IMR-90 (cell line): ENCODE results near the gene CDCP2. TPM values are rescaled to one million over a fixed set of nuclear protein-coding genes. Genes with fewer than 3 reads are reported as not detected.

Experiments
- ATAC-seq: fragments of 200-7000 bp; cut with Tn5 transposase; 2 replicates; pipeline ENCODE4 v1.9.1; 2020; ENCODE audit warnings: low read depth, mild to moderate bottlenecking, moderate library complexity
- BruUV-seq: library from RNA; stranded (reverse); fragments of 400-500 nt; replicated peaks from 2 replicates; lab custom pipeline; 2021; lab: Mats Ljungman, UMichigan
- CTCF ChIA-PET: fragments of 300-600 bp; formaldehyde crosslinking; extraction: SDS; loops from one replicate; lab custom pipeline; 2021; ENCODE audit warnings: antibody characterized with exemption; lab: Yijun Ruan, JAX
- POLR2A ChIA-PET: fragments of 300-600 bp; sonication (Branson Sonifier 250); formaldehyde crosslinking; loops from one replicate; lab custom pipeline; 2022; ENCODE audit warnings: antibody characterized with exemption; ENCODE audit not compliant: unreplicated experiment; lab: Charles Lee
- DNase-seq: peaks from one replicate; pipeline ENCODE4 v3.0.0; 2013
- H2AFZ ChIP-seq: replicated peaks from 2 replicates; pipeline ENCODE3; 2013; ENCODE audit warnings: low read length, mild to moderate bottlenecking; ENCODE audit not compliant: poor library complexity
- H2AK5ac ChIP-seq: 2 replicates; pipeline ENCODE4 v1.6.1; 2013; ENCODE audit warnings: low read depth, low read length, inconsistent platforms
- H2AK9ac ChIP-seq: replicated peaks from 2 replicates; pipeline ENCODE3; 2013; ENCODE audit warnings: mild to moderate bottlenecking, low read depth, low read length, moderate library complexity; ENCODE audit not compliant: poor library complexity
- H2BK120ac ChIP-seq: 2 replicates; pipeline ENCODE4 v1.6.1; 2013; ENCODE audit warnings: low read depth, low read length, inconsistent platforms
- H2BK15ac ChIP-seq: 3 replicates; pipeline ENCODE4 v1.6.1; 2013; ENCODE audit warnings: low read depth, low read length, inconsistent platforms
- H2BK20ac ChIP-seq: 2 replicates; pipeline ENCODE4 v1.6.1; 2013; ENCODE audit warnings: low read depth, mild to moderate bottlenecking, inconsistent platforms, low read length, moderate library complexity
- H2BK5ac ChIP-seq: 2 replicates; pipeline ENCODE4 v1.6.1; 2013; ENCODE audit warnings: mild to moderate bottlenecking, low read depth, low read length, inconsistent platforms; ENCODE audit not compliant: poor library complexity, severe bottlenecking
- H3K14ac ChIP-seq: replicated peaks from 2 replicates; pipeline ENCODE4 v1.6.1; 2013; ENCODE audit warnings: low read depth, low read length, inconsistent platforms
- H3K18ac ChIP-seq: 2 replicates; pipeline ENCODE4 v1.6.1; 2013; ENCODE audit warnings: low read depth, low read length, control low read depth
- H3K23ac ChIP-seq: 2 replicates; pipeline ENCODE4 v1.6.1; 2013; ENCODE audit warnings: low read depth, low read length, inconsistent platforms
- H3K27ac ChIP-seq: 2 replicates; pipeline ENCODE4 v1.5.1; 2013; ENCODE audit warnings: mild to moderate bottlenecking, control low read depth, low read length; ENCODE audit not compliant: insufficient read depth
- H3K27me3 ChIP-seq: 2 replicates; pipeline ENCODE4 v1.6.1; 2013; ENCODE audit warnings: low read length; ENCODE audit not compliant: control insufficient read depth, insufficient read depth
- H3K36me3 ChIP-seq: 2 replicates; pipeline ENCODE4 v1.6.1; 2013; ENCODE audit warnings: low read length, mixed read lengths; ENCODE audit not compliant: control insufficient read depth, insufficient read depth
- H3K4ac ChIP-seq: 2 replicates; pipeline ENCODE4 v1.6.1; 2013; ENCODE audit warnings: low read depth, low read length, inconsistent platforms
- H3K4me1 ChIP-seq: 2 replicates; pipeline ENCODE4 v1.6.1; 2013; ENCODE audit warnings: low read length, mixed read lengths; ENCODE audit not compliant: control insufficient read depth, insufficient read depth
- H3K4me2 ChIP-seq: 2 replicates; pipeline ENCODE4 v1.6.1; 2013; ENCODE audit warnings: low read depth, mild to moderate bottlenecking, control low read depth, low read length, moderate library complexity
- H3K4me3 ChIP-seq: 2 replicates; pipeline ENCODE4 v1.5.1; 2013; ENCODE audit warnings: low read depth, mild to moderate bottlenecking, control low read depth, low read length, moderate library complexity; ENCODE audit not compliant: insufficient read depth
- H3K56ac ChIP-seq: 2 replicates; pipeline ENCODE4 v1.6.1; 2013; ENCODE audit warnings: low read length, inconsistent platforms; ENCODE audit not compliant: insufficient read depth; ENCODE audit errors: extremely low read depth
- H3K79me1 ChIP-seq, 2 experiments: 2 replicates each; pipeline ENCODE4 v1.6.1; 2013; ENCODE audit warnings: low read length in 2 of 2, inconsistent platforms in 1 of 2, low read depth in 1 of 2
- H3K9ac ChIP-seq: 2 replicates; pipeline ENCODE4 v1.6.1; 2013; ENCODE audit warnings: low read depth, low read length, control low read depth
- H3K9me1 ChIP-seq: 2 replicates; pipeline ENCODE4 v1.6.1; 2013; ENCODE audit warnings: low read length, inconsistent platforms; ENCODE audit not compliant: insufficient read depth
- H3K9me3 ChIP-seq: 2 replicates; pipeline ENCODE4 v1.6.1; 2013; ENCODE audit warnings: low read length; ENCODE audit not compliant: control insufficient read depth, insufficient read depth
- H4K20me1 ChIP-seq: 2 replicates; pipeline ENCODE4 v1.6.1; 2013; ENCODE audit warnings: low read length, inconsistent platforms; ENCODE audit not compliant: insufficient read depth
- H4K5ac ChIP-seq: 2 replicates; pipeline ENCODE4 v1.6.1; 2013; ENCODE audit warnings: mild to moderate bottlenecking, low read depth, low read length, control low read depth
- H4K8ac ChIP-seq, 2 experiments: 2 replicates each; pipeline ENCODE4 v1.6.1; 2013; ENCODE audit warnings: low read depth in 2 of 2, low read length in 2 of 2, control low read depth in 1 of 2, inconsistent platforms in 1 of 2
- H4K91ac ChIP-seq: 2 replicates; pipeline ENCODE4 v1.6.1; 2013; ENCODE audit warnings: low read depth, low read length, inconsistent platforms; ENCODE audit not compliant: insufficient read depth
- ELK1 ChIP-seq: fragments of 150-350 bp; IDR thresholded peaks from 2 replicates; pipeline ENCODE4 v1.6.1; 2016; ENCODE audit warnings: low read depth, mild to moderate bottlenecking, low read length, moderate library complexity, borderline replicate concordance
- FOS ChIP-seq: fragments of 150-350 bp; IDR thresholded peaks from 2 replicates; pipeline ENCODE4 v1.6.1; 2016; ENCODE audit warnings: low read depth, low read length
- MAZ ChIP-seq: IDR thresholded peaks from 2 replicates; pipeline ENCODE4 v1.6.1; 2012; ENCODE audit warnings: low read depth, mild to moderate bottlenecking, low read length, improper control_type of control experiment, moderate library complexity, borderline replicate concordance
- NFE2L2 ChIP-seq: fragments of 150-350 bp; IDR thresholded peaks from 2 replicates; pipeline ENCODE4 v1.6.1; 2016; ENCODE audit warnings: low read depth, mild to moderate bottlenecking, low read length
- WGBS, 2 experiments: methylation state at CpG; one replicate each; pipeline versions ENCODE4 v1.1.5 to v1.1.7; 2013; ENCODE audit warnings: missing lambda C conversion rate in 2 of 2; ENCODE audit not compliant: insufficient read length in 1 of 2; ENCODE audit errors: extremely low coverage in 2 of 2; 5-methylcytosine and 5-hydroxymethylcytosine counted together
- dilution Hi-C: fragments of 300-500 bp; cut with HindIII; formaldehyde crosslinking; loops from one replicate; pipeline ENCODE4 v1.14.3; 2018; ENCODE audit warnings: low sequenced_read_pairs; ENCODE audit not compliant: unreplicated experiment
- in situ Hi-C: fragments of 300-500 bp; cut with MboI; formaldehyde crosslinking; loops from 3 replicates; pipeline ENCODE4 v1.14.3; 2019; ENCODE audit warnings: low sequenced_read_pairs, inconsistent platforms, mixed read lengths
- intact Hi-C: fragments of 100-400 bp; cut with micrococcal nuclease; formaldehyde crosslinking; loops from 2 replicates; pipeline ENCODE4 v1.10.0; 2022
- polyA plus RNA-seq, 3 experiments: library from polyadenylated mRNA; depleted of rRNA; stranded (reverse); fragments of >200 nt; gene quantifications; 2 replicates each; pipeline ENCODE4 v1.2.3, GENCODE V29; 2012; ENCODE audit warnings: low replicate concordance in 1 of 3
- total RNA-seq: library from RNA; depleted of rRNA; stranded (reverse); fragments of >200 nt; gene quantifications from 2 replicates; pipeline ENCODE4 v1.2.3, GENCODE V29; 2012

The CDCP2 gene
- total and polyA plus RNA-seq, 2 of the 4 experiments (the other 2 are of a cell fraction): not detected

- no peak overlapping the region for H4K5ac ChIP-seq
- no peaks in the 10 kb centered on the region for H3K4me1 ChIP-seq
- DNase-seq (no peak), ATAC-seq (no peak)
- TF ChIP-seq NFE2L2: no peak
- no peak for TF ChIP-seq ELK1
- TF ChIP-seq MAZ: no peak
- no peak for TF ChIP-seq FOS
- no CpG with 5 or more reads among the region's 5 CpGs for WGBS, 2 experiments
- no peak overlapping the region for H3K56ac ChIP-seq
- H2BK5ac ChIP-seq: no peak overlapping the region
- no peaks in the 10 kb centered on the region for H3K27me3 ChIP-seq
- no peak overlapping the region for H3K27ac ChIP-seq
- H2AK5ac ChIP-seq: no peak overlapping the region
- H3K18ac ChIP-seq: no peak overlapping the region
- no peak overlapping the region for H3K23ac ChIP-seq
- no peak overlapping the region for H2BK20ac ChIP-seq
- no TSS peak for BruUV-seq
- no peaks in the 10 kb centered on the region for H3K9me1 ChIP-seq
- no peaks in the 10 kb centered on the region for H3K79me1 ChIP-seq
- no peak overlapping the region for H3K4ac ChIP-seq
- no peak overlapping the region for H4K91ac ChIP-seq
- H3K4me3 ChIP-seq: no peak overlapping the region
- intact Hi-C loops: no loop called here
- H2AK9ac ChIP-seq: no peak overlapping the region
- no peak overlapping the region for H2BK15ac ChIP-seq
- H3K4me2 ChIP-seq: no peak overlapping the region
- H4K20me1 ChIP-seq: no peaks in the 10 kb centered on the region
- no peak overlapping the region for H2BK120ac ChIP-seq
- H3K36me3 ChIP-seq: 0 out of 2 replicates have a peak, but pooled peaks cover 1% of the 10 kb centered on the region
- in situ Hi-C loops: no loop called here
- POLR2A ChIA-PET: no interaction called here
- CTCF ChIA-PET: interaction anchor here (1.4 kb wide), 1 partner anchor 19 kb away, joined by 3 read pairs; no protein-coding TSS in a partner anchor
- H3K9ac ChIP-seq: no peak overlapping the region
- dilution Hi-C loops: no loop called here
- H2AFZ ChIP-seq: no peak overlapping the region
- no peak overlapping the region for H3K14ac ChIP-seq
- H3K9me3 ChIP-seq: no peaks in the 10 kb centered on the region
- no peak overlapping the region for H4K8ac ChIP-seq
Measured at GRCh38 chr1:54088385-54088784, 64.4 kb downstream of the CDCP2 start.
